Activated naive CD8-positive, alpha-beta T cell treated with anti-CD3 and anti-CD28 coated beads, Interleukin-2, amount 10 ng/mL, durations not matched to agents 7 days and 5 days (primary cell): ENCODE results near the gene TOMT. TPM values are rescaled to one million over a fixed set of nuclear protein-coding genes. Genes with fewer than 3 reads are reported as not detected.
"Not testable (repeated sequence)": the region's sequence is repeated elsewhere in the genome, so short reads cannot be mapped to it uniquely, and the experiment has no call there.

Experiments
- ATAC-seq: fragments of 150-1000 bp; cut with Tn5 transposase; one replicate; pipeline ENCODE4 v1.10.0; 2021; ENCODE audit warnings: low read depth, moderate library complexity
- POLR2A ChIA-PET: fragments of 350-600 bp; sonication (Branson Sonifier 250); formaldehyde crosslinking; loops from one replicate; lab custom pipeline; 2021; ENCODE audit warnings: antibody characterized with exemption; lab: Charles Lee
- DNase-seq: peaks from one replicate; pipeline ENCODE4 v3.0.0; 2021
- H3K27ac Mint-ChIP-seq: one replicate; pipeline ENCODE4 v1.8.0; 2022; ENCODE audit warnings: mild to moderate bottlenecking, mixed read lengths
- H3K27me3 Mint-ChIP-seq: one replicate; pipeline ENCODE4 v1.8.0; 2022; ENCODE audit warnings: mild to moderate bottlenecking, moderate library complexity, mixed read lengths
- H3K36me3 Mint-ChIP-seq: one replicate; pipeline ENCODE4 v1.8.0; 2021; ENCODE audit warnings: mild to moderate bottlenecking, mixed read lengths
- H3K4me1 Mint-ChIP-seq: one replicate; pipeline ENCODE4 v1.8.0; 2021; ENCODE audit warnings: mixed read lengths
- H3K4me3 Mint-ChIP-seq: one replicate; pipeline ENCODE4 v1.8.0; 2022; ENCODE audit warnings: mild to moderate bottlenecking, moderate library complexity, mixed read lengths
- H3K9me3 Mint-ChIP-seq: one replicate; pipeline ENCODE4 v1.8.0; 2021; ENCODE audit warnings: mixed read lengths
- total RNA-seq, 2 experiments: library from RNA; stranded (reverse); gene quantifications; one replicate each; pipeline ENCODE4 v1.2.3, GENCODE V29; 2021

TOMT gene
- total RNA-seq, 2 experiments from 2014 or later = not detected

DNA sequence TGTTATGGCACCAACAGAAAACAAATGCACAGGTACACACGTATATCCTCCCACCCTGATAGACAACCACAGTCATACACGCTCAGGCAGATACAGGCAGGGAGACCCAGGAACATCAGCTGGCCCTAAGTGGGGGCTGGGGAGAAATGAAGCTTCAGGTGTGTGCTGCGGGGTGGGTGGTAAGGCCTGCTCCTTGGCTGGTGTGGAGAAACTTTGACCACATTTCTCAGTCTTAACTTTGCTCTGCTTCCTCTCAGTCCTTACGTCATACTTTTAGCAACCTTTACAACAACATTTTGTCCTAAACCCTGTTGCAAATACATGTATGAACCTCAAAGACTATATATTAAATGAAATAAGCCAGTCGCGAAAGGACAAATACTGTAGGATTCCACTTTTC, 13.5 kb downstream of the TOMT start:
- H3K27ac Mint-ChIP-seq = no peak overlapping the region
- no peak overlapping the region for H3K4me3 Mint-ChIP-seq
- H3K27me3 Mint-ChIP-seq = peaks cover 1% of the 10 kb centered on the region
- ATAC-seq = peak; percentile 50
- no peaks in the 10 kb centered on the region for H3K9me3 Mint-ChIP-seq
- peaks cover 5% of the 10 kb centered on the region for H3K4me1 Mint-ChIP-seq
- no peak for DNase-seq
- H3K36me3 Mint-ChIP-seq = no peaks in the 10 kb centered on the region
- POLR2A ChIA-PET = no interaction called here

DNA sequence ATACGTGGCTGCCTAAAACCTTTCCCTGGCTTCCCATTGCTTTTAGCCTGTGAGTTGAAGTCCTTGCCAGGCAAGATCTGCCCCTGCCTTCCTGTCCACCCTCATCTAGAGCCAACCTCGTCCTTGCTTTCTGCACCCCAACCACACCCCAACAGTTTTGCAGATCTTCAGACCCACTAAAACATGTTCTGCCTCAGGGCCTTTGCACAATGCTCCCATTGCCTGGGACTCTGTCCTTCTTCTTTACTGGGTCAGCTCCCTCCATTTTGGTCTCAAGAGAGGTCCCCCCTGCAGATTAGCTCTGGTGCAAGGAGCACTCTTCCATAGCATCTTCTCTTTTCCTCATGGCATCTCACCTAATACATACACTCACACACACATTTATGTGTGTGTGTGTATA, 15.2 kb downstream of the TOMT start:
- H3K36me3 Mint-ChIP-seq = no peaks in the 10 kb centered on the region
- POLR2A ChIA-PET = no interaction called here
- peaks cover 1% of the 10 kb centered on the region for H3K27me3 Mint-ChIP-seq
- H3K9me3 Mint-ChIP-seq = no peaks in the 10 kb centered on the region
- H3K4me1 Mint-ChIP-seq = peaks cover 5% of the 10 kb centered on the region
- no peak overlapping the region for H3K4me3 Mint-ChIP-seq
- H3K27ac Mint-ChIP-seq = no peak overlapping the region
- DNase-seq (no peak), ATAC-seq (no peak)

DNA sequence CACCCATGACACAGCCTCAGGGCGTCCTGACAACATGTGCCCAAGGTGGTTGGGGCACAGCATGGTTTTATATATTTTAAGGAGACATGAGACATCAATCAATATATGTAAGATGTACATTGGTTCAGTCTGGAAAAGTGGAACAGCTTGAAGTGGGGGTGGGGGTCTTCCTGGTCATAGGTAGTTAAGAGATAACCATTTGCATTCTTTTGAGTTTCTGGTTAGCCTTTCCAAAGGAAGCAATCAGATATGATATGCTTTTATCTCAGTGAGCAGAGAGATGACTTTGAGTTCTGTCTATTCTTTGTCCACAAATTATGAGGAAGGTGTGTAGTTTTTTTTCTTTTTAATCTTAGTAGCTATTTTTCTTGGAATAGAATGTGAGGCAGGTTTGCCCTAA, 16.9 kb downstream of the TOMT start:
- Mint-ChIP-seq H3K4me3 (no peak overlapping the region), H3K27ac (no peak overlapping the region), H3K36me3 (peaks cover 1% of the 10 kb centered on the region), H3K9me3 (peaks cover 1% of the 10 kb centered on the region), H3K27me3 (peaks cover 3% of the 10 kb centered on the region), H3K4me1 (peaks cover 4% of the 10 kb centered on the region)
- ATAC-seq (no peak), DNase-seq (no peak)
- POLR2A ChIA-PET = no interaction called here

DNA sequence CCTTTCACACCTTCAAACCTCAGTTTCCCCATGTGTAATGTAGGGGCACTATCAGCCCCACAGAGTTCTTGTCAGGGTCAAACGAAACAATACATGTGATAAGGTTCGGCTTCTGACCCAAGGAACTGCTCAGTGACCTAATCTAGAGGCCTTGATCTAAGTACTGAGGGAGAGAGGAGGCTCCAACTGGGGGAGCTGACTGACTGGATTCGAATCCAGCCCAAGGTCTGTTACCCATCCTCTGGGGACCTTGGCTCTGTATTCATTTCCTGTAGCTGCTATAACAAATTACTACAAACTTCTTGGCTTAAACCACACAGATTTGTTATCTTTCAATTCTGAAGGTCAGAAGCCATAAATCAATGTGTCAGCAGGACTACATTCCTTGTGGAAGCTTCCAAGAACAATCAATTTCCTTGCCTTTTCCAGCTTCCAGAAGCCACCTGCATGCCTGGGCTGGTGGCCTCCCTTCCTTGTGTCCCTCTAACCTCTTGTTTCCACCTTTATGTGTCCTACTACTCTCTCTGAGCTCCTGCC, 17.5 kb downstream of the TOMT start:
- H3K9me3 Mint-ChIP-seq = peaks cover 4% of the 10 kb centered on the region
- H3K4me3 Mint-ChIP-seq = no peak overlapping the region
- POLR2A ChIA-PET = no interaction called here
- peaks cover 1% of the 10 kb centered on the region for H3K36me3 Mint-ChIP-seq
- ATAC-seq (no peak), DNase-seq (no peak)
- H3K27me3 Mint-ChIP-seq = peaks cover 9% of the 10 kb centered on the region
- no peak overlapping the region for H3K27ac Mint-ChIP-seq
- H3K4me1 Mint-ChIP-seq = peaks cover 4% of the 10 kb centered on the region

DNA sequence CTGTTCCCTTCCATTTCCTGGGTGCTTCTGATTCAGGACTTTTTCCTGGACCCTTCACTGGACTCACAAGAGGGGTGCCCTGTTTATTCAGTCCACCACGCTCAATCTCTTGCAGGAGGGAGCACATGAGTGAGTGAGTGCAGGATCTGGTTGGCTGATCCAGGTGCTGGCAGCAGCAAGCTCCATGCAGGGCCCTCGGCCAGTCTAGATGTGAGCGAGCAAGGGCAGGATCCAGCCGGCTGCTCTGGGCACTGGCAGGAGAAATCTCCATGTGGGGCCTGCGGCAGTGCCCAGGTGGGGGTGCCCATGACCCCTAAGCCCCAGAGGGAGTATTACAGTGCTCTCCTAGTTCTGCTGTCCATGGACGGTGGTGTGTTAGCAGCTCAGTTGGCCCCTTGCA, 18.3 kb downstream of the TOMT start:
- no peak for ATAC-seq
- Mint-ChIP-seq H3K36me3 (peaks cover 4% of the 10 kb centered on the region), H3K27ac (no peak overlapping the region), H3K4me1 (peaks cover 3% of the 10 kb centered on the region), H3K4me3 (no peak overlapping the region), H3K9me3 (peaks cover 9% of the 10 kb centered on the region), H3K27me3 (peaks cover 13% of the 10 kb centered on the region)
- POLR2A ChIA-PET = no interaction called here
- no peak for DNase-seq

DNA sequence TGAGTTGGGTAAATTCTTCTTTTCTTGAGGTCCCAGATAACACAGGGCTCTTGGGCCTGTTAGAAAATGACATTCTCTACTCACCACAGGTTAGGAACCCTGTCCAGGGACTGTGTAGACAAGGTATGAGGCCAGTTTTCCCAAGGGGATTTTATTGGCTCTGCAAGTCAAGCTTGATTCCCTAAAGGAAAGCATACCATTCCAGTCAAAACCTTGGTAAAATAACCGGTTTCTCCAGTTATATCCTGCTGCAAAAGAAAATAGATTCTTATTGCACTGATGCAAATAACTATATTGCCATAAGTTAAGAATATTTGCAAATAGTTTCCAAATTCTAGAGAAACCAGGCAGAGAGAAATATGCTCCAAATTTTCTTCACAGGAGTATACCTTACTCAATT, 20.2 kb downstream of the TOMT start:
- Mint-ChIP-seq H3K4me3 (no peak overlapping the region), H3K27me3 (peaks cover 14% of the 10 kb centered on the region), H3K9me3 (peaks cover 14% of the 10 kb centered on the region), H3K27ac (no peak overlapping the region), H3K4me1 (no peaks in the 10 kb centered on the region), H3K36me3 (peaks cover 4% of the 10 kb centered on the region)
- no peak for DNase-seq
- ATAC-seq = no peak
- POLR2A ChIA-PET = interaction anchor here (1.6 kb wide), 1 partner anchor 13 kb away, joined by 5 read pairs; the partner anchor contains the start of gene ANAPC15

- H3K9me3 Mint-ChIP-seq = peaks cover 14% of the 10 kb centered on the region
- H3K27me3 Mint-ChIP-seq = peaks cover 32% of the 10 kb centered on the region
- H3K4me1 Mint-ChIP-seq = no peaks in the 10 kb centered on the region
- no peak for ATAC-seq
- H3K36me3 Mint-ChIP-seq = peaks cover 4% of the 10 kb centered on the region
- no peak overlapping the region for H3K27ac Mint-ChIP-seq
- no peak overlapping the region for H3K4me3 Mint-ChIP-seq
- no peak for DNase-seq
- POLR2A ChIA-PET = no interaction called here
Measured at GRCh38 chr11:72127923-72128322, 22.2 kb downstream of the TOMT start.

GRCh38 chr11:72129381-72129780, 23.7 kb downstream of the TOMT start:
- H3K27me3 Mint-ChIP-seq = peaks cover 42% of the 10 kb centered on the region
- POLR2A ChIA-PET = no interaction called here
- peaks cover 4% of the 10 kb centered on the region for H3K36me3 Mint-ChIP-seq
- ATAC-seq (no peak), DNase-seq (no peak)
- no peak overlapping the region for H3K4me3 Mint-ChIP-seq
- no peak overlapping the region for H3K27ac Mint-ChIP-seq
- no peaks in the 10 kb centered on the region for H3K4me1 Mint-ChIP-seq
- peaks cover 14% of the 10 kb centered on the region for H3K9me3 Mint-ChIP-seq

- Mint-ChIP-seq H3K27me3 (peaks cover 40% of the 10 kb centered on the region), H3K36me3 (peaks cover 2% of the 10 kb centered on the region), H3K27ac (no peak overlapping the region), H3K9me3 (peaks cover 17% of the 10 kb centered on the region), H3K4me1 (peaks cover 4% of the 10 kb centered on the region), H3K4me3 (no peak overlapping the region)
- no peak for ATAC-seq
- no peak for DNase-seq
- POLR2A ChIA-PET = no interaction called here
Measured at GRCh38 chr11:72132646-72133045, 26.9 kb downstream of the TOMT start.

DNA sequence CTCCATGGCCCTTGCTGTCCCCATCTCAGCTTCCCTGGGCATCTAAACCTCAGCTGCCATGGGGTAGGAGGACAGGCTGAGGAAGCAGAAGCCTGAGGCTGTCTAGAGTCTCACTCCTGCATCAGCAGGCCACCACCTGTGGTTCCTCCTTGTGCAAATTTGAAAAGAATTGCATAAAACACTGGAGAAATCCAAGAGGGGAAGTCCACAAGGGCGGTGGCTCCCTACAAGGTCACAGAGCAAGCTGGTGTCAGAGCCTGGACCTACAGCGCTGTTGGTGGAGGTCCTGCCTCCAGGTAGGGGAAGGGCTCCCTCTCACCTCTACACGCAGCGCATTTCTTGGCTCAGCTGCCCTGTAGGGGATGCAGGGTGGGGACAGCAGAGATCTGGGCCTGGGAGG, 29.7 kb downstream of the TOMT start, which contains the start of gene FOLR3:
FOLR3 (plus strand) TSS at position 253 of the 400 bp plus-strand sequence. CDS start 228 bp downstream, outside the sequence.
- H3K4me1 Mint-ChIP-seq, POLR2A ChIA-PET, H3K9me3 Mint-ChIP-seq, DNase-seq, H3K4me3 Mint-ChIP-seq, H3K36me3 Mint-ChIP-seq, ATAC-seq: not testable (repeated sequence)
- Mint-ChIP-seq H3K27ac (peak within 1 kb of the TSS; percentile 24), H3K27me3 (peaks cover 29% of the 10 kb centered on the region)

DNA sequence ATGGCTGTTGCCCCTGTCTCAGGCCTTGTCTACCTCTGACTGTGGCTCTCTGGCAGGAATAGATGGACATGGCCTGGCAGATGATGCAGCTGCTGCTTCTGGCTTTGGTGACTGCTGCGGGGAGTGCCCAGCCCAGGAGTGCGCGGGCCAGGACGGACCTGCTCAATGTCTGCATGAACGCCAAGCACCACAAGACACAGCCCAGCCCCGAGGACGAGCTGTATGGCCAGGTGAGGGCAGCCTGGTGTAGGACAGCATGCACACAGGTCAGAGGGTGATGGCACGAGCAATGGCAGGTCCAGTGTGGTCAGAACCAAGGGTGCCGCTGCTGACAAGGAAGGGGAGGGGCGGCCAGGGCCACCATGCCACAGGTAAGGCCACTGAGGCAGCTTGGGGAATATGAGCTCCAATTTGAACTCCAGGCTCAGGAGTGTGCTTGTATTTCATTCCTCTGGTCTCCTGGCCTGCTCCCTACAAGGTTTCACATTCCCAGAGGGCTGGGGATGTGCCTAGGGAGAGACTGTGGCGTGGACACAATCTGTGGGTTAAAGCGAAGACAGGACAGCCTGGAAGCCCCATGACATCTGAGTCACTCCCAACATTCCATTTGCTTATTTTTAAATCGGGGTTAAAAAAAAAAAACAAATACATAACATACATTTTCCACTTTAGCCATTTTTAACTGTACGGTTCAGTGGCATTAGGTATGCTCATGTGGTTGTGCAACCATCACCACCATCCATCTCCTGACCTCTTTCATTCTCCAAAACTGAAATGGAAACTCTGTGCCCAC, 30.4 kb downstream of the TOMT start:
- Mint-ChIP-seq H3K4me1 (peaks cover 10% of the 10 kb centered on the region), H3K27me3 (peaks cover 27% of the 10 kb centered on the region), H3K36me3 (no peaks in the 10 kb centered on the region), H3K27ac (peak overlapping the region; percentile 24), H3K9me3 (peaks cover 4% of the 10 kb centered on the region), H3K4me3 (no peak overlapping the region)
- DNase-seq (no peak), ATAC-seq (no peak)
- POLR2A ChIA-PET = no interaction called here

DNA sequence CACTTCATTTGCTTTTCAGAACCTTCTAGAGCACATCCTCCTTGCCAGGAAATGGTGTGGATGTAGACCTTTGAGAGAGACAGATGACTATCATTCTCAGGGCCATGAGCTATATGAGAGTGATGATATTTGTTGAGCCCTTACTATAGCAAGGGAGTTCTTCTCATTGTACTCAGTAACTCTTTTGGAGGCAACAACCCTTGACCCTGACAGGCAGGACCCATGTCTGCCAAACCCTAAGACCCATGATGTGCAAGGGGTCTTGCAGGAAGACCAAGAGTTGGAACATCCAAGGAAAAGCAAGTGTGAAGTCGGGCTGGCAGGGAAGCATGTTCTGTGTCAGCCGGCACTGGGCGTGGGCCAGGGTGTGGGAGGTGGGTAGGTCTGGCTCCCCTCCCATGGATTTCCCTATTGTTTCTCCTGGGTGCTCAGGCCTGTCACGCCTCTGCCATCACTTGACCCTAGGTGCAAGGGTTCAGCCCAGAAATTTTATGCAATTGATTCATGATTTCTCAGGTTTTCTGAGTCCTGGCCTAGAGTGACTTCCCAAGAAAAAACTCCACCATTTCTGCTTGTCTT, 31.0 kb downstream of the TOMT start:
- H3K27ac Mint-ChIP-seq = peak overlapping the region; percentile 24
- POLR2A ChIA-PET = interaction anchor here (0.6 kb wide), 1 partner anchor 24 kb away, joined by 3 read pairs; the partner anchor contains the start of gene ANAPC15
- no peaks in the 10 kb centered on the region for H3K36me3 Mint-ChIP-seq
- ATAC-seq = peak; percentile 39
- peaks cover 4% of the 10 kb centered on the region for H3K9me3 Mint-ChIP-seq
- peaks cover 24% of the 10 kb centered on the region for H3K27me3 Mint-ChIP-seq
- H3K4me3 Mint-ChIP-seq = no peak overlapping the region
- H3K4me1 Mint-ChIP-seq = peaks cover 17% of the 10 kb centered on the region
- no peak for DNase-seq

DNA sequence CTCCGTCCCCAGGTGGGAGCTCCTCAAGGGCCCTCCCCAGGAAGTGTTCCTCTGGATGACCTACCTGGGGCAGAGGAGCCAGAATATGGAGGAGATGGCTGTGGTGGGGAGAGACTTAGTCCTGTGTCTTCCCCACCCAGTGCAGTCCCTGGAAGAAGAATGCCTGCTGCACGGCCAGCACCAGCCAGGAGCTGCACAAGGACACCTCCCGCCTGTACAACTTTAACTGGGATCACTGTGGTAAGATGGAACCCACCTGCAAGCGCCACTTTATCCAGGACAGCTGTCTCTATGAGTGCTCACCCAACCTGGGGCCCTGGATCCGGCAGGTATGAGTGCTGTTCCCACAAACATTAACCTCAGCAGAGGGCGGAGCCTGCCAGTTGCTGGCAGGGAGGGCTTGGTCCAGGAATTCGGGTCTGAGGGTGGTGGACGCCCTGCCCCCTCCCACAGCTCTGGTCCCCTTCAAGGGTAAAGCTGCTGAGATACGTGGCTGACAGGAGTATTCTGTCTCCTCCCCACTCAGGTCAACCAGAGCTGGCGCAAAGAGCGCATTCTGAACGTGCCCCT, 33.2 kb downstream of the TOMT start:
- peaks cover 2% of the 10 kb centered on the region for H3K27me3 Mint-ChIP-seq
- H3K27ac Mint-ChIP-seq = no peak overlapping the region
- H3K4me1 Mint-ChIP-seq = peaks cover 22% of the 10 kb centered on the region
- DNase-seq (no peak), ATAC-seq (no peak)
- H3K36me3 Mint-ChIP-seq = no peaks in the 10 kb centered on the region
- POLR2A ChIA-PET = no interaction called here
- no peak overlapping the region for H3K4me3 Mint-ChIP-seq
- H3K9me3 Mint-ChIP-seq = peaks cover 4% of the 10 kb centered on the region
